H1 (cell line): ENCODE measurements around the gene CDC27. TPM values are rescaled to one million over a fixed set of nuclear protein-coding genes. Genes with fewer than 3 reads are reported as not detected.

Source experiments
- ATF2 ChIP-seq: IDR thresholded peaks from 2 replicates; pipeline ENCODE4 v1.6.1; 2012; ENCODE audit warnings: low read length, inconsistent platforms
- SIRT6 ChIP-seq: IDR thresholded peaks from one replicate; pipeline ENCODE4 v1.7.1; 2012; ENCODE audit warnings: low read length, inconsistent platforms
- TEAD4 ChIP-seq: IDR thresholded peaks from 2 replicates; pipeline ENCODE4 v1.6.1; 2012; ENCODE audit warnings: low read depth, low read length, inconsistent platforms, mixed read lengths
- polyA plus RNA-seq, 7 experiments: library from polyadenylated mRNA; depleted of rRNA in 3 of 7; stranded (reverse) in 5 of 7; unstranded in 2 of 7; fragments of >200 nt in 5 of 7; fragments of 200-250 nt in 2 of 7; gene quantifications; 1 replicate in 5 of 7; 2 replicates in 1 of 7; 4 replicates in 1 of 7; pipeline versions ENCODE4 v1.2.1 to v1.2.3, GENCODE V29; 2011 to 2013; ENCODE audit warnings: missing spikeins in 2 of 7, mixed read lengths in 2 of 7
- total RNA-seq: library from RNA; stranded (reverse); fragmentation: NEBNext Ultra II Directional; extraction: Animal tissue kit (Norgen Biotek cat#: 25700); gene quantifications from 2 replicates; pipeline ENCODE4 v1.2.1, GENCODE V29; 2021

Gene CDC27
- total and polyA plus RNA-seq, 2 of the 8 experiments (the other 6 are each of a cell fraction or from before 2014, with no cell fraction given), result 41.9 to 87.5 TPM

- no peak for TF ChIP-seq ATF2
- no peak for TF ChIP-seq SIRT6
- TF ChIP-seq TEAD4, result no peak
Measured at GRCh38 chr17:47188271-47188875, 722 bp downstream of the CDC27 start (continued).
